ENCODE data around the gene SHISAL2A.
"Not testable (repeated sequence)": the region's sequence is repeated elsewhere in the genome, so short reads cannot be mapped to it uniquely, and the experiment has no call there.

SHISAL2A gene

GRCh38 chr1:52691821-52692220 lies 58.9 kb downstream of the SHISAL2A start:
- no peak for DNase-seq

- no peak for DNase-seq
These were observed 59.7 kb downstream of the SHISAL2A start for GRCh38 chr1:52692697-52693096.

DNA sequence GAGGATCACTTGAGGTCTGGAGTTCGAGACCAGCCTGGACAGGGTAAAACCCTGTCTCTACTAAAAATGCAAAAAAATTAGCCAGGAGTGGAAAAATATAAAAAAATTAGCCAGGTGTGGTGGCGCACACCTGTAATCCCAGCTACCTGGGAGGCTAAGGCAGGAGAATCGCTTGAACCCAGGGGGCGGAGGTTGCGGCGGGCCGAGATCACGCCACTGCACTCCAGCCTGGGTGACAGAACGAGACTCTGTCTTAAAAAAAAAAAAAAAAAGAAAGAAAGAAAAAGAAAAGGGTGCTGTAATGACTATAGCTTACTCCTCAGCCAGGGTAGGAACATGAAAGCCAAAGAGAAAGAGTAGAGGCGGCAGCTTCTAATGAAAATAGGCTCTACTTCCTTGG lies 60.4 kb downstream of the SHISAL2A start:
- DNase-seq = not testable (repeated sequence)

GRCh38 chr1:52693843-52694242 lies 60.9 kb downstream of the SHISAL2A start:
- DNase-seq = no peak

GRCh38 chr1:52695627-52696026 lies 62.7 kb downstream of the SHISAL2A start:
- no peak for DNase-seq

DNA sequence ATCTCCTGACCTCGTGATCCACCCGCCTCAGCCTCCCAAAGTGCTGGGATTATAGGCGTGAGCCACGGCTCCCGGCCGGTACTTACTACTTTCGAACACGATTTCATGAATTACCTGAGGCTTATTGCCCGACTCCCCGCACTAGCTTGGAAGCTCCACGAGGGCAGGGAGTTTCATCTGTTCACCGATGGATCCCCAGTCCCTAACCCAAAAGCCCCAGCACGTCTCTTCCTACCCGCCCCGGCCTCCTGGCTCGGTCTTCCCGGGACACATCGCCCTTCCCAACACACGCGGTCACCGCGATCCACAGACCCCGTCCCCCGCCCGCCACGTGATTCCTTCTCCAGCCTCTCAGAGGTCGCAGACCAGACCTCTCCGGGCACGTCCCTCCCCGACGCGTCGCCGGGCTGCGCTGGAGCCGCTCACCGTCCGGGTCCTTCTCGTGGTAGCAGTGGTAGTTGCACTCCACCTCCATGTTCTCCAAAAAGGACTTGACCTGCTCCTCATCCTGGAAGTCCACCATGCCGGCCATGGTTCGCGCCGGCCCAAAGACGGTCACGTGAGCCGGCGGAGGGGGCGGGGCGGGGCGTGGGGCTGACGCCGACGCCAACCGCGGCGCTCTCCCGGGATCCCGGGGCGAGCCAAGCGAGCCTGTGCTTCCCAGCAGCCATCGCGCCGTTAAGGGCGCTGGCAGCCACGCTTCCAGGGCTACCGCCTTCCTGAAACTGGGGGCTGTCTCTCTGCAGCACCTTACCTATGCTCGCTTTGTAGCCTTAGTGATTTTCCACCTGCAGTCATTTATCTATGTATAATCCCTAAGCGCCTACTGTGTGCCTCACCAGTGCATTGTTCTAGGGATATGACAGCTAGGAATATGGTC lies 65.1 kb downstream of the SHISAL2A start, which contains the start of gene COA7:
Gene COA7 (minus strand): TSS at position 553 of the 880 bp plus-strand sequence. CDS start 21 bp downstream, at position 532.
- DNase-seq = peak; percentile 90

DNA sequence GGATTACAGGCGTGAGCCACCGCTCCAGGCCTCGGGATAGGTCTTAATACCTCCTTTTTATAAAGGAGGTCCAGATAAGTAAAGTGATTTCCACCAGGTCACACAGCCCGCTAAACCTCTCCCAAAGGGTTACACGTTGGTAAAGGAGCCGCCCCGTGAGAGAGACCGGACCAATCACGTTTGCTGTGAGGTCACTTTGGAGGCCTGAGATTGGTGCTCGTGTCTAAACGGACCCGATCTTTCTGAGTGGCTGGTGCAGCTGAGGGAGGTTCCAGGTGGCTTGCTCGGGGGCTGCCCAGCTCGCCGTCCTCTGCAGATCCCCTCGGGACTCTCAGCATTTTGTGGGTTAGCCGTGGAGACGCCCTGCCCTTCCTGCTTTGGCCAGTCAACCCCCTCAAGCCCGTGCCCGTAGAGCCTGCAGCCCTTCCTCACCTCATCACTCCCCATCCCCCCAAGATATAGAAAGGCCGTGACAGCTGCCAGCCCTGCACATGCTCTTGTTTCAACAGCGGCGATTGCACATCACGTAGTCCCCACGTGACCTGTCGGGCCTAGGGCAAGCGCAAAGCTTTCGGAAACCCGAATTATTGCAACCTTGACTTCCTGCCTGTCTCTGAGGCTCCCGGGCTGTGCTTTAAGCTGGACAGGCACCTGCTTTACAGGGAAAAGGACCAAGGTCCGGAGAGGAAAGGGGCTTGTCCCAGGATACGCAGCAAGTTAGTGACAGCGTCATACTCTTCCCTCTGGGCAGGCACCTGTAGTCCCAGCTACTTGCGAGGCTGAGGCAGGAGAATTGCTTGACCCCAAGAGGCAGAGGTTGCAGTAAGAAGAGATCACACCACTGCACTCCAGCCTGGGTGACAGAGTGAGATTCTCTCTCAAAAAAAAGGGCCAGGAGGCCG lies 70.2 kb downstream of the SHISAL2A start:
- DNase-seq = peak; percentile 97

DNA sequence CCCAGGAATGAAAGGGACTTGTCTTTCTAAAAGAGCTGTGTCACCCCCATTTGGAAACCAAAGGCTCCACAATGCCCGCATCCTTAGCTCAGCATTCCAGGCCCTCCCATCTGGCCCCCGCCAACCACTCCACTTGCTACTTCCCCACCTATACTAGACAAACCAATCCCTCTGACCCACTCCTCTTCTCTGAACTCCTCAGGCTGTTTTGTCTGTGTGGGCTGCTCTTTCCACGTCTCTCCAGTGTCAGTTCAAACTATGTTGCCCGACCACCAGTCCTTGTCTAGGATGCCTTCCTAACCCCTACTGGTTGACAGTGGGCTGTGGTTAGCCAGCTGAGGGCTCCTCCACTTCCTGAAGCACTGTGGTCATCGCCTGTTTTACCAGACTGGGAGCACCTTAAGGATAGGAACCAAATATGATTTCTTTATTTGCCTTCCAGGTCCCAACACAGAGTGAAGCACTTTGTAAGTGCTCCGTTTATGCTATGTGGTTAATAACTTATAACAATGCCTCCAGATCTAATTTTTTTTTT lies 73.2 kb downstream of the SHISAL2A start:
- DNase-seq = peak; percentile 86
